ENCODE data around the gene PNPLA1.

GRCh38 chr6:36349240-36349639, 79.4 kb downstream of the PNPLA1 start:
- TF ChIP-seq CTCF (IDR thresholded peaks at IDR 0.05; ENCODE audit: low read depth, low read length, poor library complexity, severe bottlenecking) = no peak
- TF ChIP-seq EZH2phosphoT487 (IDR thresholded peaks at IDR 0.05; ENCODE audit: borderline replicate concordance, low read length) = no peak
